ENCODE measurements around the gene NKPD1.

Gene NKPD1

GRCh38 chr19:45152504-45153338 lies 8.1 kb downstream of the NKPD1 start:
- peak; percentile 36 for DNase-seq

GRCh38 chr19:45151821-45152503 lies 8.8 kb downstream of the NKPD1 start:
- DNase-seq: no peak

GRCh38 chr19:45151320-45151719 lies 9.5 kb downstream of the NKPD1 start:
- DNase-seq: no peak

- DNase-seq: no peak
Observed at GRCh38 chr19:45150751-45151281, 10.0 kb downstream of the NKPD1 start.

- no peak for DNase-seq
Observed at GRCh38 chr19:45150180-45150579, 10.6 kb downstream of the NKPD1 start.

- DNase-seq: no peak
Observed at GRCh38 chr19:45149129-45149528, 11.7 kb downstream of the NKPD1 start.

- no peak for DNase-seq
Observed at GRCh38 chr19:45147835-45148676, 12.7 kb downstream of the NKPD1 start.

- no peak for DNase-seq
Observed at GRCh38 chr19:45146741-45147205, 14.0 kb downstream of the NKPD1 start.

- no peak for DNase-seq
Observed at GRCh38 chr19:45146251-45146650, 14.5 kb downstream of the NKPD1 start.

GRCh38 chr19:45145270-45146189 lies 15.3 kb downstream of the NKPD1 start:
- DNase-seq: no peak

GRCh38 chr19:45144431-45145269 lies 16.1 kb downstream of the NKPD1 start:
- DNase-seq: no peak

- no peak for DNase-seq
Observed at GRCh38 chr19:45142726-45143110, 18.1 kb downstream of the NKPD1 start.

GRCh38 chr19:45142016-45142725 lies 18.6 kb downstream of the NKPD1 start:
- no peak for DNase-seq

- DNase-seq: no peak
Observed at GRCh38 chr19:45141203-45141900, 19.4 kb downstream of the NKPD1 start.

GRCh38 chr19:45140533-45140932 lies 20.2 kb downstream of the NKPD1 start:
- DNase-seq: no peak

GRCh38 chr19:45140144-45140503 lies 20.7 kb downstream of the NKPD1 start:
- DNase-seq: no peak

- no peak for DNase-seq
Observed at GRCh38 chr19:45139286-45140143, 21.3 kb downstream of the NKPD1 start.

- DNase-seq: no peak
Observed at GRCh38 chr19:45138303-45138751, 22.5 kb downstream of the NKPD1 start.
